GM12878 (cell line): Measurements from ENCODE around the gene ATP6V1G2.

Source experiments
- EGR1 ChIP-seq, 2 experiments: IDR thresholded peaks; 1 replicate in 1 of 2; 2 replicates in 1 of 2; pipeline ENCODE4 v1.6.1; 2011 to 2012; ENCODE audit warnings: low read depth in 2 of 2, low read length in 2 of 2, borderline replicate concordance in 1 of 2, mild to moderate bottlenecking in 1 of 2, moderate library complexity in 1 of 2
- MXI1 ChIP-seq: fragments of 150-350 bp; IDR thresholded peaks from 2 replicates; pipeline ENCODE4 v1.6.1; 2011; ENCODE audit warnings: low read depth, mild to moderate bottlenecking, inconsistent platforms, low read length, improper control_type of control experiment
- RCOR1 ChIP-seq: conservative IDR thresholded peaks from 2 replicates; pipeline ENCODE4 v1.6.1; 2012; ENCODE audit warnings: low read depth, low read length, improper control_type of control experiment
- SKIL ChIP-seq: fragments of 450-650 bp; IDR thresholded peaks from 2 replicates; pipeline ENCODE4 v1.6.1; 2017; ENCODE audit warnings: mild to moderate bottlenecking, low read depth, inconsistent platforms; ENCODE audit not compliant: poor library complexity, severe bottlenecking
- TCF3 ChIP-seq: IDR thresholded peaks from 2 replicates; pipeline ENCODE4 v1.6.1; 2012; ENCODE audit warnings: low read depth, mild to moderate bottlenecking, low read length, borderline replicate concordance; ENCODE audit not compliant: insufficient read depth

DNA sequence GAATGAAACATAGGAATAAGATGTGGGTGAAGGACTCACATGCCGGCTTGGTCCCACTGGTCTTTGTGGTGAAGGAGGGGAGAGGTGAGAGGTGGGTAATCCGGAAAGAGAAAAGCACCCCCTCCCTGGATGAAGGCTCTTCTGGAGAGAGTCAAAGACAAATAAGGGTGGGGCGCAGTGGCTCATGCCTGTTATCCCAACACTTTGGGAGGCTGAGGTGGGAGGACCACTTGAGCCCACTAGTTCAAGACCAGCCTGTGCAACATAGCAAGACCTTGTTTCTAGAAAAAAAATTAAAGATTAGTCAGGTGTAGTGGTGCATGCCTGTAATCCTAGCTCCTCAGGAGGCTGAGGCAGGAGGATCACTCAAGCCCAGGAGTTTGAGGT, 32.7 kb upstream of the ATP6V1G2 start:
- TF ChIP-seq TCF3 (no peak), RCOR1 (no peak), SKIL (no peak), MXI1 (no peak), EGR1 (IDR thresholded peaks at IDR 0.05; ENCODE audit: borderline replicate concordance in 1 of 2, low read depth in 2 of 2, low read length in 2 of 2) (no peak)
